Measurements from ENCODE around the gene OPN4.

DNA sequence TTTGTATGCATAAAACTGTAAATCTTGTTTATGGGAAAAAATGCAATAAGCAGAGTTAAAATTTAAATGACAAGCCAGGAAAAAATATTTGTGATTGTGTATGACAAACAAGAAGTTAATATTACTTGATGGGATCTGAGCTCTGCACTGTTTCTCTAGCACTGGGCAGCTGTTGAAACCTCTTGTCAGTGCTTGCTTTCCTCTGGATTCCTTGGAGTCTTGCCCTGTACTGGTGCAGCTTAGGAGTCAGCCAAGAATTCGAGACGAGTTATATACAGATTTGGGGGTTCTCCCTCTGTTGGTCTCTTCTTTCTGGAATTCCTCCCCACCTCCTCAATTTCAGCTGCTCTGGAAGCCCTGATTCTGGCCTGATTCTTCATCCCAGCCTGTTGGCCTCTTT, 24.3 kb upstream of the OPN4 start:
- TF ChIP-seq FOXM1 (IDR thresholded peaks at IDR 0.05; ENCODE audit: borderline replicate concordance) (no peak), CTBP1 (IDR thresholded peaks at IDR 0.05; ENCODE audit: borderline replicate concordance) (no peak), FOXA1 (IDR thresholded peaks at IDR 0.05) (no peak), ELF4 (IDR thresholded peaks at IDR 0.05) (no peak), ARNT (IDR thresholded peaks at IDR 0.05) (no peak)
- TF ChIP-seq, protein P1, sequence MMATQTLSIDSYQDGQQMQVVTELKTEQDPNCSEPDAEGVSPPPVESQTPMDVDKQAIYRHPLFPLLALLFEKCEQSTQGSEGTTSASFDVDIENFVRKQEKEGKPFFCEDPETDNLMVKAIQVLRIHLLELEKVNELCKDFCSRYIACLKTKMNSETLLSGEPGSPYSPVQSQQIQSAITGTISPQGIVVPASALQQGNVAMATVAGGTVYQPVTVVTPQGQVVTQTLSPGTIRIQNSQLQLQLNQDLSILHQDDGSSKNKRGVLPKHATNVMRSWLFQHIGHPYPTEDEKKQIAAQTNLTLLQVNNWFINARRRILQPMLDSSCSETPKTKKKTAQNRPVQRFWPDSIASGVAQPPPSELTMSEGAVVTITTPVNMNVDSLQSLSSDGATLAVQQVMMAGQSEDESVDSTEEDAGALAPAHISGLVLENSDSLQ (IDR thresholded peaks at IDR 0.05): no peak

All from HEK293T (cell line).